ENCODE data around the gene CFAP73. TPM values are rescaled to one million over a fixed set of nuclear protein-coding genes. Genes with fewer than 3 reads are reported as not detected.

The CFAP73 gene
- total and polyA plus RNA-seq, 2 experiments from 2014 or later, result 0.50 to 0.59 TPM

GRCh38 chr12:113195598-113195997, 46.1 kb downstream of the CFAP73 start (continued):
- no peak for TF ChIP-seq REST (IDR thresholded peaks at IDR 0.05; ENCODE audit: unreplicated experiment)
- no peak for TF ChIP-seq JUNB (IDR thresholded peaks at IDR 0.05; ENCODE audit: unreplicated experiment)
- TF ChIP-seq ZNF114 (CRISPR knock-in tag; IDR thresholded peaks at IDR 0.05), result no peak
- TF ChIP-seq EZH2phosphoT487 (IDR thresholded peaks at IDR 0.05; ENCODE audit: unreplicated experiment), result no peak

DNA sequence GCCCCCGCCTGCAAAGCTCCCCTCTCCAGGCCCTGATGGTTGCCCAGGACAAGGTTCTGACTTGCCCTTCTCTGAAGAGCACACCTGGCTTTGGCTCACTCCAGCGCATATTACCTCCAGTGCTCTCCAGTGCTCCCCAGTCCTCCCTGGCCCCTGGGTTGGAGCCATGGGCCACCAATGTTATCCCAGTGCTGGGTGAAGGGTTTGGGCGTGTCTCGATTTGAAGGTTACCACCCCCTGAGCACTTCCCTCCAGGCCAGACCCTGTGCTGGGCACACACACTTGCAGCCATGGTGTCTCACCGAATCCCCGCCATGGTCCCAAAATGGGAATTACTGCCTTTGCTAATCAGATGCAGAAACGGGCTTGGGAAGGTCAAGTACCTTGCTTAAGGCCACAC, 47.1 kb downstream of the CFAP73 start:
- H3K27me3 ChIP-seq (ENCODE audit: insufficient read depth), result no peaks in the 10 kb centered on the region
- DNase-seq (ENCODE audit: low spot score), result no peak
- no peaks in the 10 kb centered on the region for H3F3A ChIP-seq (replicated peaks; ENCODE audit: low read depth)
- no peak overlapping the region for H3K4me3 ChIP-seq
- H3K4me1 Mint-ChIP-seq, result peaks cover 4% of the 10 kb centered on the region; the same call in 1 of the 3 replicates
- H3K27ac ChIP-seq (ENCODE audit: low read depth), result no peak overlapping the region
- H3K27me3 Mint-ChIP-seq (ENCODE audit: insufficient read depth, low read depth, poor library complexity), result peaks cover 8% of the 10 kb centered on the region
- no peaks in the 10 kb centered on the region for H3K9me3 Mint-ChIP-seq
- H3K27ac Mint-ChIP-seq, result no peak overlapping the region
- peak; percentile 11; the same call in 2 of the 3 replicates for ATAC-seq
- H3K79me2 ChIP-seq (replicated peaks; ENCODE audit: insufficient read depth), result no peaks in the 10 kb centered on the region
- H2AFZ ChIP-seq, result no peak overlapping the region
- H3K4me2 ChIP-seq, result no peak overlapping the region
- no peaks in the 10 kb centered on the region for H3K9me2 ChIP-seq (ENCODE audit: insufficient read depth)
- H3K36me3 Mint-ChIP-seq (ENCODE audit: low read depth), result peaks cover 11% of the 10 kb centered on the region
- H3K4me3 Mint-ChIP-seq, result no peak overlapping the region
- 0 out of 2 replicates have a peak, but pooled peaks cover 3% of the 10 kb centered on the region for H4K20me1 ChIP-seq (replicated peaks; ENCODE audit: insufficient read depth)
- 0 out of 2 replicates have a peak, but pooled peaks cover 4% of the 10 kb centered on the region for H3K36me3 ChIP-seq (ENCODE audit: insufficient read depth)
- no peaks in the 10 kb centered on the region; the same call in 1 of the 2 replicates for H3K4me1 ChIP-seq (ENCODE audit: insufficient read depth)
- TF ChIP-seq REST (IDR thresholded peaks at IDR 0.05; ENCODE audit: unreplicated experiment) (no peak), NANOG (IDR thresholded peaks at IDR 0.05; ENCODE audit: borderline replicate concordance) (no peak), STAT1 (IDR thresholded peaks at IDR 0.05; ENCODE audit: unreplicated experiment) (no peak), EZH2 (IDR thresholded peaks at IDR 0.05; ENCODE audit: low read depth, unreplicated experiment) (no peak), POLR2AphosphoS5 (IDR thresholded peaks at IDR 0.05; ENCODE audit: low read depth) (no peak), CREB1 (CRISPR knock-in tag; IDR thresholded peaks at IDR 0.05; ENCODE audit: low read depth) (no peak), ETS1 (IDR thresholded peaks at IDR 0.05) (no peak), EZH2phosphoT487 (IDR thresholded peaks at IDR 0.05; ENCODE audit: unreplicated experiment) (no peak), JUNB (IDR thresholded peaks at IDR 0.05; ENCODE audit: unreplicated experiment) (no peak), ZNF114 (CRISPR knock-in tag; IDR thresholded peaks at IDR 0.05) (no peak)
- TF ChIP-seq, protein P1, sequence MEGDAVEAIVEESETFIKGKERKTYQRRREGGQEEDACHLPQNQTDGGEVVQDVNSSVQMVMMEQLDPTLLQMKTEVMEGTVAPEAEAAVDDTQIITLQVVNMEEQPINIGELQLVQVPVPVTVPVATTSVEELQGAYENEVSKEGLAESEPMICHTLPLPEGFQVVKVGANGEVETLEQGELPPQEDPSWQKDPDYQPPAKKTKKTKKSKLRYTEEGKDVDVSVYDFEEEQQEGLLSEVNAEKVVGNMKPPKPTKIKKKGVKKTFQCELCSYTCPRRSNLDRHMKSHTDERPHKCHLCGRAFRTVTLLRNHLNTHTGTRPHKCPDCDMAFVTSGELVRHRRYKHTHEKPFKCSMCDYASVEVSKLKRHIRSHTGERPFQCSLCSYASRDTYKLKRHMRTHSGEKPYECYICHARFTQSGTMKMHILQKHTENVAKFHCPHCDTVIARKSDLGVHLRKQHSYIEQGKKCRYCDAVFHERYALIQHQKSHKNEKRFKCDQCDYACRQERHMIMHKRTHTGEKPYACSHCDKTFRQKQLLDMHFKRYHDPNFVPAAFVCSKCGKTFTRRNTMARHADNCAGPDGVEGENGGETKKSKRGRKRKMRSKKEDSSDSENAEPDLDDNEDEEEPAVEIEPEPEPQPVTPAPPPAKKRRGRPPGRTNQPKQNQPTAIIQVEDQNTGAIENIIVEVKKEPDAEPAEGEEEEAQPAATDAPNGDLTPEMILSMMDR (conservative IDR thresholded peaks at IDR 0.05; ENCODE audit: low read depth in 2 of 2), result no peak
